Left lobe of liver (tissue), 2 donors: ENCODE measurements around the gene MEF2D. TPM values are rescaled to one million over a fixed set of nuclear protein-coding genes. Genes with fewer than 3 reads are reported as not detected.

Source experiments
- ATAC-seq: fragments of 200-7000 bp; cut with Tn5 transposase; one replicate; pipeline ENCODE4 v1.9.1; 2020; ENCODE audit warnings: mild to moderate bottlenecking, moderate library complexity
- DNase-seq: peaks from one replicate; pipeline ENCODE4 v3.0.0-alpha.2; 2020; ENCODE audit warnings: low spot score
- total RNA-seq: library from RNA; stranded (reverse); gene quantifications from one replicate; pipeline ENCODE4 v1.2.1, GENCODE V29; 2021
- donor health status: DM: no; HTN: no; CAD: no; lungs with moderate emphysema.
- donor health status: DM: no; HTN: yes; CAD: no.

The MEF2D gene
- total RNA-seq, 1 donor from 2014 or later: 17.5 TPM

GRCh38 chr1:156471496-156472490 lies 28.8 kb downstream of the MEF2D start:
- ATAC-seq: peak; percentile 91
- peak; percentile 98 for DNase-seq

GRCh38 chr1:156470473-156470872 lies 30.1 kb downstream of the MEF2D start:
- DNase-seq: no peak
- ATAC-seq: no peak

DNA sequence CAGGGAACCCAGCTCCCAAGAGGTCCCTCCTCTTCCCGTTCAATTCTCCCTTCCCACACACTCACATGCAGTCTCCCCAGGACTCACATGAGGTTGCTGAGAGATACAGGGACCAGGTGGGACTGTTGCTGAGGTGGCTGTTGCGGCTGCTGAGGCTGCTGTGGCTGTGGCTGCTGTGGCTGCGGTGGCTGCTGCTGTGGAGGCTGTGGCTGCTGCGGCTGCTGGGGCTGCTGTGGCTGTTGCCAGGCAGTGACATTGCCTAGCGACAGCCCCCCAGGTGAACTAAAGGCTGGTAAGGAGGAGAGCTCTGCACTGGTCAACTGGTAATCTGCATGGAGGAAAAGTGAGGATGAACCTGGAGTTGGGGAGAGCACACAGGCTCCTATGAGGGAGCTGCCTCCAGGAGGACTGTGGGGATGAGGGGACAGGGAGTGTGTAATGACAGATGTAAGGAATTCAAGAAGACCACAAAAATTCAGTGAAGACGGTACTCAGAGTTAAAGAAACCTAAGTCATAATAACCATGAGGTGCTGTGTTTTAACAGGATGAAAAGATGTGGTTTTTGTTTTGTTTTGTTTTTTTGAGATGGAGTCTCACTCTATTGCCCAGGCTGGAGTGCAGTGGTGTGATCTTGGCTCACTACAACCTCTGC lies 31.8 kb downstream of the MEF2D start:
- no peak for ATAC-seq
- DNase-seq: no peak

DNA sequence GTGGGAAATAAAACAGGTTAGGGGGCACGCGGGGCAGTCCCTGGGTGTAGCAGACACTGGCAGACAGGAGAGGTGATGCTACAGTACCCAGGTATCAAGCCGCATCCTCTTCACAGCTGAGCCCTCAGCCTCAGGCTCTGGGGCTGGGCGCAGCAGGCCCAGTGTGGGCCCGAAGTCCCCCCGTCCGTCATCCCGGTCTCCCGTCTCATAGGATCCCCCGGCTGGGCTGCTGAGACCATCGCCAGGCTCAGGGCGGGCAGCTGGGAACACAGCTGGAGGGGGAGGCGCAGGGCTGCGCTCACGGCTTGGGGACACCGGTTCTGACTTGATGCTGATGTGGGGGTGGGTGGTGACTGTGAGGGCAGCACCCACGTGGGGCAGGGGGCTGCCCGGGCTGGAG lies 32.7 kb downstream of the MEF2D start:
- no peak for ATAC-seq
- no peak for DNase-seq

DNA sequence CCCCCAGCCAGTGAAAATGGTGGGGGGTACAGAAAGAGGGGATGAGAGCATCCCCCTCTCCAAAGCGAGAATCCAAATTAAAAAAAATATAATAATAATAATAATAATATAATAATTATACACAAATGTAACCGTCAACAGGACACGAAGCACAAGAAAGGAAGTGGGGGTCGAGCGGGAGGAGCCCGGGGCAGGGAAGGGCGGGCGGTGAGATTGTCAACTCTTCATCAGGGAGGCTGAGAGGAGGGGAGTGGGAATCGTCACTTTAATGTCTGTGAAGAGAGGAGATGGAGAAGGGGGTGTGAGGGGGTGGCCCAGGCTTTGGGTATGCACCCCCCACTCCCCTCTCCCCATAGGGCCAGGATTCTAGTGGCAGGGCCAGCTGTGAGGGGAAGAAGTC lies 33.2 kb downstream of the MEF2D start:
- ATAC-seq: no peak
- DNase-seq: no peak

DNA sequence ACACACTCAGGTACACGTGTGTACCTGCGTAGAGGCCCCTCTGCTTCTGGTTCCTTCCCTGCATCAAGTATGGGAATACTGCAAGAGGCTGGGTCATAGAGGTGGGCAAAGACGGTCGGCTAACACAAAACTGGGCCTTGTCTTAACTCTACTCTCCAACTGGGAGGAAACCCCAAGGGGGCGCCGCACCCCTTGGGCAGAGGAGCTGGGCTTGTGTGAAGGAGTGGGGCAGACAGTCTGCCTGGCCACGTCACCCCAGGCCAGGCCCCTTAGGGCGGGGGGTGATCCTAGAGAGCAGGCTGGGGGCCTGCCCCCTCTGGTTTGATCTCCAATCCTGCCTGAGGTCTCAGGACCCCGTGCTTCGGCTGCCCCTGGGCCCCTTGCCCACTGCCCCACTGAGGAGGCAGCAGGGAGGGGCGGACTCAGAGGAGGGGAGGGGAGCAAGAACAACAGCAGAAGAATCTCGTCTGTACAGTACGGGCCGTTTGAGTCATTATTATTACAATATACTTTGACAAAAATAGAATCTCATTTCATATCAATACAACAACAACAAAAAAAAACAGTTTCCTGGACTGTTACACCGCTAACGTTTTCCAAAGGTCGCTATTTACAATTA lies 34.7 kb downstream of the MEF2D start:
- no peak for ATAC-seq
- DNase-seq: no peak

- ATAC-seq (no peak), DNase-seq (no peak)
Observed at GRCh38 chr1:156464825-156465452, 35.6 kb downstream of the MEF2D start.

DNA sequence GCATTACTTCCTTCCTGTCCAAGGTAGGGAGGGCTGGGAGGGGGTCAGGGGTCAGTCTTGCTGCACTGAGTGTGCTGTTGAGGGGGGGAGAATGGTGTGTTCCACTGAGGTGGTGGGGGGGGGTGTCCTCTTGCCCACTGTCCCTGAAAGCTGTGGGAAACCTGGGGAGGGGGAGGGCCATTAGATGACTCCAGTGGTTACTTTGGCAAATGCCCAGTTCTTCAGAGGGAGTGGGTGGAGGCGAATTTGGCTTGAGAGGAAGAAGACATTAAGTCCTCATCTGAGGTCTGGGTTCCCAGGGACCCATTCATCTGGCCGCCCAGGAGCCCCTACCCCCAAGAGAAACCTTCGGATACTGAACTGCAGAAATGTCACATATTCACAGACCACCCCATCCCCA lies 36.2 kb downstream of the MEF2D start:
- no peak for DNase-seq
- ATAC-seq: no peak

GRCh38 chr1:156463874-156464273 lies 36.7 kb downstream of the MEF2D start:
- ATAC-seq (no peak), DNase-seq (no peak)

DNA sequence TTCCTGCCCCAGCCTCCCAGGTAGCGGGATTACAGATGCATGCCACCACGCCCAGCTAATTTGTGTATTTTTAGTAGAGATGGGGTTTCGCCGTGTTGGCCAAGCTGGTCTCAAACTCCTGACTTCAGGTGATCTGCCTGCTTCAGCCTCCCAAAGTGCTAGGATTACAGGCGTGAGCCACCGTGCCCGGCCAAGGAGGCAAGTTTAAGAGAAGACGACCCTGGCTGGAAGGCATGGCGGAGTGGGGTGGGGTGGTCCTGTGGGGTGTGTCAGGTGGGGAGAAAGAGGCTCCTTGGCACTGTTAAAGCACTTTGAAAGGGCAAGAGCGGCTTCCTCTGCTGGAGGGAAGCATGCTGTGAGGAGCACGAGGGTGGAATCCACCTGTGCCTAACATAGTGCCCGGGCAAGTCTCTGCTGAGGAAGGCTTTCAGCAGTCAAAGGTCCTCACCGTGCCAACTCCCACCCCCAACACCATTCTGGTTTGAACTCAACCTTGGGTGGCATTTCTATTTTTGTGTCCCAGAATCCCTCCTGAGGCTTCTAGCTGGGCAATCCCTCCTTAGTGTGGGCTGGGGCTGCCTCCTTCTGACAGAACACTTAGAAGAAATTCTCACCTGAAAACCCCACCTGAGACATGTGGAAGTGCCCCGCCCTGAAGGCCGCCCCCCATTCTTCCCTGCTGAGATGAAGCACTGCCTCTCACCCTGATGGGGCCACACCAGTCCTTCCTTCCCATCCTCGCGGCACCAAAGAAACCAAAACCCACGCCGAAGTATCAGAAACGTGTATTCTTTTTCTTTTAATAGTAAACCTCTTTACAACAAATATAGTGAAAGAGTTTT lies 37.4 kb downstream of the MEF2D start:
- ATAC-seq: no peak
- DNase-seq: no peak

GRCh38 chr1:156461781-156462647 lies 38.6 kb downstream of the MEF2D start:
- ATAC-seq: no peak
- no peak for DNase-seq

GRCh38 chr1:156461109-156461508 lies 39.5 kb downstream of the MEF2D start:
- no peak for ATAC-seq
- DNase-seq: no peak

DNA sequence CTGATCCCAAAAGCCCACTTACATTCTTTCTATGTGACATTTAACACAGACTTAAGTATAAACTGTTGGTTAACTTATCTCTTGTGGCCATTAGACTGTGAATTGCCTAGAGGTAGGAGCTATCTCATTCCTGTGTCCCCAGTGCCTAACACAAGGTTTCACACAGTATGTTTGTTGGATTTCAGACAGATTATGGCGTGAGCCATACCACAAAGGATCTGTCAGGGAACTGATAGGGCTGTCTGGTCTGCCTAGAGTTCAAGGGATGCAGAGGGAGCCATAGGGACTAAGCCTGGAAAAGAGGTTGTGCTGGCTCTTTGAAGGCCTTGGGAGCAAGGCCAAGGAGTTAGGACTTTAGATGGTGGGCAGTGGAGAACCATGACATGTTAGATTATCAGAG lies 40.0 kb downstream of the MEF2D start:
- no peak for DNase-seq
- ATAC-seq: no peak

- DNase-seq (no peak), ATAC-seq (no peak)
Observed at GRCh38 chr1:156458181-156458503, 42.4 kb downstream of the MEF2D start.

DNA sequence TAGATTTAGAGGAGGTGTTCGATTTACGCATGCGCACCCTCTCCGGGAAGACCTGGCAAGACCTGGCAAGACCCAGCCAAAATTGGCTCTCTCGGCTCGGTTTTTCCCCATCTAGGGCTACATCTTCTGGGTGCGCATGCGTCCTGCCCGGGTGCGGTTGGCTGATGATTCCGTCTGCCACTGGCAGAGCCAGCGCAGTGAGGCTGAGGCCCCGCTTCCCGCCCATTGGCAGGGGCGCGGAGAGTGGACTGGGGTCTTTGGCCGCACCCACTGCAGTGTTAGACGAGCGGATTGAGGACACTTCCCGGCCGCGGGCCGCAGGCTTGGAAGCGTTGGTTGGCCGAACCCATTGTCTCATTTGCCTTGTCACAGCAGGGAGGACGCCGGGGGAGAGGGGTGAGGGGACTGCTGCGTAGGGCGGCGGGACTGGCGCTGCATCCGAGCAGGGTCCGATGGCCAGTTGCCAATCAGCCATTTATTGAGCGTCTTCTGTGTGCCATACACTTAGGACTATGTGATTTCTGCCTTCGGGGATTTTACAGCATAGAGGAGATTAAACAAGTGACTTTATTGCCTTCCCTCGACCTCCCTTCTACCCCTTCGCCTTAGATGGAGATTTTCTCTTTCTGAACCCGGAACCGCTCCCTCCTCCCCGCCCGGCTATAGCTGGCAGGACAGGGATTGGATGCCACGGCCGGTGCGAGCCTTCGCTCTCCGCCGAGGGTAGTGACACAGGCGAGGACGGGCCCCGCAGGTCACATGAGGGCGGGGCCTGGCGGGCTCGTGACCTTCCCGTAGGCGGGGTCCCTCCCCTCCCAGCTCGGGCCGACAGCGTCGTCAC lies 43.7 kb downstream of the MEF2D start:
- peak; percentile 82 for ATAC-seq
- peak; percentile 99 for DNase-seq

DNA sequence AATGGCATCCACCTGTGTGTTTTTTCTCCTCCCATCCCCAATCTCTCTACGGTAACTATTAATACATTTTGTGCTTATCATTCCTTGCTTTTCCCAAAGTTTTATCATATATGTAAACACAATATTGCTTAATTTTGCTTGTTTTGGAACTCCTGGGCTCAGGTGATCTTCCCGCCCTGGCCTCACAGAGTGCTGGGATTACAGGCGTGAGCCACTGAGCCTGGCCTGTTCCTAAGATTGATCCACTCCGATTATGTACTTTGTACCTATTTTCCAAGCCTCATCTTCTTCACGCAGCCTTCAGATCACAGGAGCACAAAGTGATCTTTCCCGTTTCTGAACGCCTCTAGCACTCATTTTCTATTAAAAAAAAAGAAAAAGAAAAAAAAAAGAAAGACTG lies 45.2 kb downstream of the MEF2D start:
- DNase-seq: peak; percentile 67
- ATAC-seq: no peak

DNA sequence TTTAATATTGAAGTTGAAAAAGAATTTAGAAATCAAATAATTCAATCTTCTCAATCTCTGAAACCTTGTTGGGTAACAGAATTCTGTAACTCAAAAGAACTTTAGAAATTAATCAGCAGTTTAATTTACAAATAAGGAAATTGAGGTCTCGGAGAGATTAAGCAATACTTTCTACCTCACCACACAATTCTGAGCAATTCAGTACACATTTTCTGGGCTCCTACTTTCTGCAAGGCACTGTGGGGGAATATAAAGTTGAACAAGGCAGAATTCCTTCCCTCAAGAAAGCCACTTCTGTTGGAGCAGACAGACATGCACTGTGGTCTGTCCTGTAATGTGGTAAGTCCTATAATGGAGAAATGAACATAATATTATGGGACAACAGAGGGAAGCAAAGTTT lies 47.7 kb downstream of the MEF2D start:
- no peak for DNase-seq
- ATAC-seq: no peak

DNA sequence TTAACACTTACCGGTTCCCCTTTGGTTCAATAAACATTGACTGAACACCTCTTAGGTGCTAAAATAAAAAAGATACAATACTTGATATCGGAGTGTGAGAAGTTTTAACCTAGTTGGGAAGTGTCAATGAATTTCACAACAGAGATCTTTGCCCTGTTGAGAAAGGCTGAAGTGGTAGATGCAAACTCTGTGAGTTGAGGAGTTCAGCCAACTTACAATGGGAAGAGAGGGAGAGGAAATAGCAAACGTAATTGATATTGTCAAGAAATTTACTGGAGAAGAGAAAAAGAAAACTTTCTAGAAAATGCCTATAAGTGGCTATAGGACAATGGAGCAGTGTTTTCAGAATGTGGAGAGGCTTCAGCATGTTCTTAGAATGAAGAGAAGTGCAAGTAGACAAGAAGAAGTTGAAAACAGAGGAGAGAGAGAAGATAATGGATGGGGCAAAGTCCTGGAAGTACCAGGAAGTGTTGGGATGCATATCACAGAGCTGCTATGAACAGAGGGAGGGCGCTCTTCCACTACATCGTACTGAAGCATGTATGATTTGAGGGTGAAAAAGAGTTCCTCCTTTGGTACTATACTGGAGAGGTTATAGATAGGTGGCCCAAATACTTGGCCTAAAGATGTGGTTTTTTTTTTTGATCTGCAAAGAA lies 48.9 kb downstream of the MEF2D start:
- ATAC-seq (peak; percentile 42), DNase-seq (no peak)
